Measurements from ENCODE around the gene PRR5L.

GRCh38 chr11:36333897-36334296, 37.8 kb downstream of the PRR5L start:
- no peak for TF ChIP-seq CTCF (IDR thresholded peaks at IDR 0.05)
- TF ChIP-seq POLR2A (IDR thresholded peaks at IDR 0.05) = no peak
- TF ChIP-seq POLR2AphosphoS5 (IDR thresholded peaks at IDR 0.05) = no peak
